Eye (tissue), 1 donor: ENCODE results near the gene COG5.
A peak's percentile ranks its signal among the peaks of the same experiment; 100 is the strongest.

Experiments
- DNase-seq: peaks from one replicate; pipeline ENCODE4 v3.0.0-alpha.2; 2015

Gene COG5

GRCh38 chr7:107321611-107322010 is 242.1 kb downstream of the COG5 start:
- no peak for DNase-seq

GRCh38 chr7:107319724-107320228 is 243.9 kb downstream of the COG5 start:
- no peak for DNase-seq

- no peak for DNase-seq
These were observed 245.1 kb downstream of the COG5 start for GRCh38 chr7:107318523-107319160.

- peak; percentile 35 for DNase-seq
These were observed 248.0 kb downstream of the COG5 start for GRCh38 chr7:107315716-107316220.

GRCh38 chr7:107313355-107313754 is 250.4 kb downstream of the COG5 start:
- no peak for DNase-seq

- no peak for DNase-seq
These were observed 251.3 kb downstream of the COG5 start for GRCh38 chr7:107312418-107312817.

GRCh38 chr7:107309296-107309695 is 254.4 kb downstream of the COG5 start:
- no peak for DNase-seq

GRCh38 chr7:107304636-107305035 is 259.1 kb downstream of the COG5 start:
- no peak for DNase-seq

- no peak for DNase-seq
These were observed 259.7 kb downstream of the COG5 start for GRCh38 chr7:107304063-107304462.

GRCh38 chr7:107302250-107302847 is 261.4 kb downstream of the COG5 start:
- no peak for DNase-seq

GRCh38 chr7:107294182-107294581 is 269.5 kb downstream of the COG5 start:
- no peak for DNase-seq

GRCh38 chr7:107292591-107292990 is 271.1 kb downstream of the COG5 start:
- no peak for DNase-seq

- no peak for DNase-seq
These were observed 272.3 kb downstream of the COG5 start for GRCh38 chr7:107291434-107291833.

- DNase-seq = peak; percentile 8
These were observed 276.7 kb downstream of the COG5 start for GRCh38 chr7:107286751-107287621.

- DNase-seq = no peak
These were observed 278.7 kb downstream of the COG5 start for GRCh38 chr7:107284911-107285479.

- DNase-seq = no peak
These were observed 286.4 kb downstream of the COG5 start for GRCh38 chr7:107277331-107277730.

GRCh38 chr7:107276220-107276827 is 287.4 kb downstream of the COG5 start:
- DNase-seq = no peak

- no peak for DNase-seq
These were observed 289.2 kb downstream of the COG5 start for GRCh38 chr7:107274506-107274905.

GRCh38 chr7:107269790-107270189 is 293.9 kb downstream of the COG5 start:
- DNase-seq = no peak

- DNase-seq = no peak
These were observed 295.1 kb downstream of the COG5 start for GRCh38 chr7:107268594-107268993.

GRCh38 chr7:107267138-107267537 is 296.6 kb downstream of the COG5 start:
- DNase-seq = no peak

GRCh38 chr7:107264723-107265122 is 299.0 kb downstream of the COG5 start:
- no peak for DNase-seq

- no peak for DNase-seq
These were observed 300.9 kb downstream of the COG5 start for GRCh38 chr7:107262857-107263256.
